Measurements from ENCODE around the gene LRSAM1. TPM values are rescaled to one million over a fixed set of nuclear protein-coding genes. Genes with fewer than 3 reads are reported as not detected.

Gene LRSAM1
- total RNA-seq, 2 experiments from 2014 or later = 20.8 to 32.2 TPM

GRCh38 chr9:127528422-127529251, 77.3 kb downstream of the LRSAM1 start:
- Histone ChIP-seq H3K9me2 (ENCODE audit: insufficient read depth, low read length) (no peaks in the 10 kb centered on the region), H2AFZ (ENCODE audit: low read length) (no peak overlapping the region), H3K36me3 (ENCODE audit: insufficient read depth, low read length) (no peaks in the 10 kb centered on the region), H4K20me1 (ENCODE audit: insufficient read depth, low read length) (no peaks in the 10 kb centered on the region), H3K4me1 (ENCODE audit: insufficient read depth, low read length, poor library complexity, severe bottlenecking) (no peaks in the 10 kb centered on the region), H3K79me2 (ENCODE audit: insufficient read depth, low read depth, low read length) (no peaks in the 10 kb centered on the region), H3K9me3 (ENCODE audit: low read length) (peaks cover 12% of the 10 kb centered on the region; the same call in 1 of the 2 replicates), H3K27ac (ENCODE audit: low read depth, low read length, poor library complexity, severe bottlenecking) (no peak overlapping the region), H3K4me3 (ENCODE audit: low read depth, low read length, poor library complexity, severe bottlenecking) (no peak overlapping the region), H3K4me2 (ENCODE audit: low read length) (no peak overlapping the region)
- no TSS peak for BruUV-seq (replicated peaks)
- no peak for TF ChIP-seq EZH2phosphoT487 (IDR thresholded peaks at IDR 0.05; ENCODE audit: borderline replicate concordance, low read depth, low read length)
- POLR2A ChIA-PET = interaction anchor here (0.5 kb wide), 1 partner anchor 305 kb away, joined by 3 read pairs; no protein-coding TSS in a partner anchor
- CTCF ChIA-PET (ENCODE audit: unreplicated experiment) = no interaction called here
- intact Hi-C loops (cut with micrococcal nuclease; ENCODE audit: unreplicated experiment) = no loop called here
- DNase-seq (ENCODE audit: low spot score) = no peak

- Histone ChIP-seq H3K9me2 (ENCODE audit: insufficient read depth, low read length) (no peaks in the 10 kb centered on the region), H3K27ac (ENCODE audit: low read depth, low read length, poor library complexity, severe bottlenecking) (no peak overlapping the region), H3K36me3 (ENCODE audit: insufficient read depth, low read length) (no peaks in the 10 kb centered on the region), H4K20me1 (ENCODE audit: insufficient read depth, low read length) (no peaks in the 10 kb centered on the region), H3K9me3 (ENCODE audit: low read length) (0 out of 2 replicates have a peak, but pooled peaks cover 5% of the 10 kb centered on the region), H3K4me1 (ENCODE audit: insufficient read depth, low read length, poor library complexity, severe bottlenecking) (no peaks in the 10 kb centered on the region), H3K4me3 (ENCODE audit: low read depth, low read length, poor library complexity, severe bottlenecking) (no peak overlapping the region), H3K4me2 (ENCODE audit: low read length) (no peak overlapping the region), H3K79me2 (ENCODE audit: insufficient read depth, low read depth, low read length) (no peaks in the 10 kb centered on the region), H2AFZ (ENCODE audit: low read length) (no peak overlapping the region)
- ChIA-PET CTCF (ENCODE audit: unreplicated experiment) (no interaction called here), POLR2A (no interaction called here)
- TF ChIP-seq, protein P1, sequence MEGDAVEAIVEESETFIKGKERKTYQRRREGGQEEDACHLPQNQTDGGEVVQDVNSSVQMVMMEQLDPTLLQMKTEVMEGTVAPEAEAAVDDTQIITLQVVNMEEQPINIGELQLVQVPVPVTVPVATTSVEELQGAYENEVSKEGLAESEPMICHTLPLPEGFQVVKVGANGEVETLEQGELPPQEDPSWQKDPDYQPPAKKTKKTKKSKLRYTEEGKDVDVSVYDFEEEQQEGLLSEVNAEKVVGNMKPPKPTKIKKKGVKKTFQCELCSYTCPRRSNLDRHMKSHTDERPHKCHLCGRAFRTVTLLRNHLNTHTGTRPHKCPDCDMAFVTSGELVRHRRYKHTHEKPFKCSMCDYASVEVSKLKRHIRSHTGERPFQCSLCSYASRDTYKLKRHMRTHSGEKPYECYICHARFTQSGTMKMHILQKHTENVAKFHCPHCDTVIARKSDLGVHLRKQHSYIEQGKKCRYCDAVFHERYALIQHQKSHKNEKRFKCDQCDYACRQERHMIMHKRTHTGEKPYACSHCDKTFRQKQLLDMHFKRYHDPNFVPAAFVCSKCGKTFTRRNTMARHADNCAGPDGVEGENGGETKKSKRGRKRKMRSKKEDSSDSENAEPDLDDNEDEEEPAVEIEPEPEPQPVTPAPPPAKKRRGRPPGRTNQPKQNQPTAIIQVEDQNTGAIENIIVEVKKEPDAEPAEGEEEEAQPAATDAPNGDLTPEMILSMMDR (conservative IDR thresholded peaks at IDR 0.05; ENCODE audit: low read length) = no peak
- no peak for TF ChIP-seq EZH2phosphoT487 (IDR thresholded peaks at IDR 0.05; ENCODE audit: borderline replicate concordance, low read depth, low read length)
- BruUV-seq (replicated peaks) = no TSS peak
- DNase-seq (ENCODE audit: low spot score) = no peak
- intact Hi-C loops (cut with micrococcal nuclease; ENCODE audit: unreplicated experiment) = no loop called here
Measured at GRCh38 chr9:127529671-127530070, 78.4 kb downstream of the LRSAM1 start.

DNA sequence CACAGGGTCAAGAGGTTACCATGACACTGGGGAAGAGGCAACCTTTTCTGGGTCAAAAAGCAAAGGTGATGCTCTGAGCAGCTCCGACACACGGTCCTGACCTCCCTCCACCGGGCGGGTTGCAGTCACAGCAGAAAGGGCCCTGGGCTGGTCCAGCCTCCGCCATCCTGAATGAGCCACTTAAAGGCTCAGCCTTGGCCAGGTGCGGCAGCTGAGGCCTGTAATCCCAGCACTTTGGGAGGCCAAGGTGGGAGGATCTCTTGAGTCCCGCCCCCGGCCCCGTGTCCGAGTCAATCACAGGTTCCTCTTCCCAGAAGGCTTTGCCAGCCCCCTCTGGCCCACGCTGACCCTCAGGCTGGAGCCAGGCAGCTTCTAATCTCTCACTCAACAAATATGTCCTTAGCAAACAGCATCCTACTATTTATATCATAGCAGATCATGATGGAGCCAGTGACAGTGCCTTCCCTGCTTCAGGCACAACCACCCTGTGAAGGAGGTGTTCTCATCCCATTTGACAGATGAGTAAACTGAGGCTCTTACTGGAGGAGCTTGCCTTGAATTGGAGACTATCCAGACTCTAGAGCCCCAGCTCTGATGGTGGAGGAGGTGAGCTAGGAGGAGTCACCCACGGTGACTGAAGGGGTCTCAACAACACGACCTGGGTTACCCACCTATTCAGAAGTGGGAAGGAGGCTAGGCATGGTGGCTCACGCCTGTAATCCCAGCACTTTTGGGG, 79.1 kb downstream of the LRSAM1 start:
- CTCF ChIA-PET (ENCODE audit: unreplicated experiment) = no interaction called here
- POLR2A ChIA-PET = no interaction called here

More for the DNA sequence above, 79.1 kb downstream of the LRSAM1 start:
- H3K27ac ChIP-seq (ENCODE audit: low read depth, low read length, poor library complexity, severe bottlenecking) = no peak overlapping the region
- H3K9me2 ChIP-seq (ENCODE audit: insufficient read depth, low read length) = no peaks in the 10 kb centered on the region
- no peak for DNase-seq (ENCODE audit: low spot score)
- intact Hi-C loops (cut with micrococcal nuclease; ENCODE audit: unreplicated experiment) = no loop called here
- TF ChIP-seq, protein P1 (conservative IDR thresholded peaks at IDR 0.05; ENCODE audit: low read length) = no peak
- TF ChIP-seq EZH2phosphoT487 (IDR thresholded peaks at IDR 0.05; ENCODE audit: borderline replicate concordance, low read depth, low read length) = no peak
- no peaks in the 10 kb centered on the region for H3K9me3 ChIP-seq (ENCODE audit: low read length)
- H3K36me3 ChIP-seq (ENCODE audit: insufficient read depth, low read length) = no peaks in the 10 kb centered on the region
- H3K79me2 ChIP-seq (ENCODE audit: insufficient read depth, low read depth, low read length) = no peaks in the 10 kb centered on the region
- H4K20me1 ChIP-seq (ENCODE audit: insufficient read depth, low read length) = no peaks in the 10 kb centered on the region
- no TSS peak for BruUV-seq (replicated peaks)
- H2AFZ ChIP-seq (ENCODE audit: low read length) = no peak overlapping the region
- no peak overlapping the region for H3K4me3 ChIP-seq (ENCODE audit: low read depth, low read length, poor library complexity, severe bottlenecking)
- no peak overlapping the region for H3K4me2 ChIP-seq (ENCODE audit: low read length)
- no peaks in the 10 kb centered on the region for H3K4me1 ChIP-seq (ENCODE audit: insufficient read depth, low read length, poor library complexity, severe bottlenecking)
